ENCODE measurements around the gene PCDHA7. TPM values are rescaled to one million over a fixed set of nuclear protein-coding genes. Genes with fewer than 3 reads are reported as not detected.
"Not testable (repeated sequence)": the region's sequence is repeated elsewhere in the genome, so short reads cannot be mapped to it uniquely, and the experiment has no call there.

Gene PCDHA7
- polyA plus RNA-seq, 1 donor, result 0.31 TPM

- no peaks in the 10 kb centered on the region for H3K4me1 ChIP-seq (ENCODE audit: control insufficient read depth, insufficient read depth, low read length)
- no peak for DNase-seq
- H3K27me3 ChIP-seq (ENCODE audit: control insufficient read depth, insufficient read depth, low read length), result no peaks in the 10 kb centered on the region
- WGBS (ENCODE audit: insufficient coverage, low lambda C conversion rate), result no CpG with 5 or more reads among the region's 87 CpGs
- H3K27ac ChIP-seq (ENCODE audit: low read length), result no peak overlapping the region
- peaks cover 19% of the 10 kb centered on the region for H3K9me3 ChIP-seq (ENCODE audit: control insufficient read depth, low read depth, low read length)
- no peak overlapping the region for H3K4me3 ChIP-seq (ENCODE audit: low read length)
- no peaks in the 10 kb centered on the region for H3K36me3 ChIP-seq (ENCODE audit: control insufficient read depth, insufficient read depth, low read length)
Measured at GRCh38 chr5:140842798-140843733, 9.0 kb downstream of the PCDHA7 start.

- H3K36me3 ChIP-seq (ENCODE audit: control insufficient read depth, insufficient read depth, low read length); H3K4me1 ChIP-seq (ENCODE audit: control insufficient read depth, insufficient read depth, low read length); H3K27ac ChIP-seq (ENCODE audit: low read length); H3K4me3 ChIP-seq (ENCODE audit: low read length); DNase-seq; H3K27me3 ChIP-seq (ENCODE audit: control insufficient read depth, insufficient read depth, low read length): not testable (repeated sequence)
- WGBS (ENCODE audit: insufficient coverage, low lambda C conversion rate), result 14% methylated on average over 3 of the region's 48 CpGs
- H3K9me3 ChIP-seq (ENCODE audit: control insufficient read depth, low read depth, low read length), result peaks cover 18% of the 10 kb centered on the region
Measured at GRCh38 chr5:140848139-140849102, 14.4 kb downstream of the PCDHA7 start, which contains the start of gene PCDHA9. Gene PCDHA9, plus strand, starts transcription at chr5:140848382. Its CDS starts 114 bp downstream, at chr5:140848496.

GRCh38 chr5:140849831-140850634, 16.0 kb downstream of the PCDHA7 start:
- H3K9me3 ChIP-seq (ENCODE audit: control insufficient read depth, low read depth, low read length), result peaks cover 18% of the 10 kb centered on the region
- H3K4me1 ChIP-seq (ENCODE audit: control insufficient read depth, insufficient read depth, low read length); H3K27ac ChIP-seq (ENCODE audit: low read length); H3K27me3 ChIP-seq (ENCODE audit: control insufficient read depth, insufficient read depth, low read length); DNase-seq; H3K4me3 ChIP-seq (ENCODE audit: low read length); H3K36me3 ChIP-seq (ENCODE audit: control insufficient read depth, insufficient read depth, low read length): not testable (repeated sequence)
- no CpG with 5 or more reads among the region's 101 CpGs for WGBS (ENCODE audit: insufficient coverage, low lambda C conversion rate)

- DNase-seq, result peak in 1 of 2 donors; percentile 1
- Histone ChIP-seq H3K4me3 (ENCODE audit: low read length) (no peak within 1 kb of the TSS), H3K9me3 (ENCODE audit: control insufficient read depth, low read depth, low read length) (peaks cover 22% of the 10 kb centered on the region), H3K36me3 (ENCODE audit: control insufficient read depth, insufficient read depth, low read length) (no peaks in the 10 kb centered on the region), H3K27me3 (ENCODE audit: control insufficient read depth, insufficient read depth, low read length) (no peaks in the 10 kb centered on the region), H3K27ac (ENCODE audit: low read length) (no peak within 1 kb of the TSS), H3K4me1 (ENCODE audit: control insufficient read depth, insufficient read depth, low read length) (no peaks in the 10 kb centered on the region)
- 20% methylated on average over 9 of the region's 44 CpGs for WGBS (ENCODE audit: insufficient coverage, low lambda C conversion rate)
Measured at GRCh38 chr5:140855772-140856674, 22.0 kb downstream of the PCDHA7 start, which contains the start of gene PCDHA10. Gene PCDHA10, plus strand, starts transcription at chr5:140855897. Its CDS starts 152 bp downstream, at chr5:140856049.

GRCh38 chr5:140857177-140857986, 23.3 kb downstream of the PCDHA7 start:
- WGBS (ENCODE audit: insufficient coverage, low lambda C conversion rate), result no CpG with 5 or more reads among the region's 94 CpGs
- H3K4me3 ChIP-seq (ENCODE audit: low read length), result no peak overlapping the region
- H3K9me3 ChIP-seq (ENCODE audit: control insufficient read depth, low read depth, low read length), result peaks cover 25% of the 10 kb centered on the region
- no peaks in the 10 kb centered on the region for H3K27me3 ChIP-seq (ENCODE audit: control insufficient read depth, insufficient read depth, low read length)
- no peak overlapping the region for H3K27ac ChIP-seq (ENCODE audit: low read length)
- DNase-seq, result no peak
- no peaks in the 10 kb centered on the region for H3K36me3 ChIP-seq (ENCODE audit: control insufficient read depth, insufficient read depth, low read length)
- H3K4me1 ChIP-seq (ENCODE audit: control insufficient read depth, insufficient read depth, low read length), result no peaks in the 10 kb centered on the region

GRCh38 chr5:140857987-140858240, 23.8 kb downstream of the PCDHA7 start:
- no CpG with 5 or more reads among the region's 22 CpGs for WGBS (ENCODE audit: insufficient coverage, low lambda C conversion rate)
- Histone ChIP-seq H3K36me3 (ENCODE audit: control insufficient read depth, insufficient read depth, low read length) (no peaks in the 10 kb centered on the region), H3K27me3 (ENCODE audit: control insufficient read depth, insufficient read depth, low read length) (no peaks in the 10 kb centered on the region), H3K4me3 (ENCODE audit: low read length) (no peak overlapping the region), H3K27ac (ENCODE audit: low read length) (no peak overlapping the region), H3K4me1 (ENCODE audit: control insufficient read depth, insufficient read depth, low read length) (no peaks in the 10 kb centered on the region), H3K9me3 (ENCODE audit: control insufficient read depth, low read depth, low read length) (peaks cover 30% of the 10 kb centered on the region)
- DNase-seq, result no peak

- H3K4me3 ChIP-seq (ENCODE audit: low read length), result no peak overlapping the region
- peaks cover 25% of the 10 kb centered on the region for H3K9me3 ChIP-seq (ENCODE audit: control insufficient read depth, low read depth, low read length)
- H3K27me3 ChIP-seq (ENCODE audit: control insufficient read depth, insufficient read depth, low read length), result no peaks in the 10 kb centered on the region
- no peak overlapping the region for H3K27ac ChIP-seq (ENCODE audit: low read length)
- H3K4me1 ChIP-seq (ENCODE audit: control insufficient read depth, insufficient read depth, low read length), result no peaks in the 10 kb centered on the region
- no peaks in the 10 kb centered on the region for H3K36me3 ChIP-seq (ENCODE audit: control insufficient read depth, insufficient read depth, low read length)
- no CpG with 5 or more reads among the region's 76 CpGs for WGBS (ENCODE audit: insufficient coverage, low lambda C conversion rate)
- DNase-seq, result no peak
Measured at GRCh38 chr5:140862441-140863295, 28.6 kb downstream of the PCDHA7 start.

- H3K4me3 ChIP-seq (ENCODE audit: low read length), result no peak within 1 kb of the TSS
- H3K9me3 ChIP-seq (ENCODE audit: control insufficient read depth, low read depth, low read length), result peaks cover 23% of the 10 kb centered on the region
- H3K27me3 ChIP-seq (ENCODE audit: control insufficient read depth, insufficient read depth, low read length), result peaks cover 6% of the 10 kb centered on the region
- no peaks in the 10 kb centered on the region for H3K36me3 ChIP-seq (ENCODE audit: control insufficient read depth, insufficient read depth, low read length)
- DNase-seq, result no peak
- WGBS (ENCODE audit: insufficient coverage, low lambda C conversion rate), result 11% methylated on average over 1 of the region's 41 CpGs
- H3K4me1 ChIP-seq (ENCODE audit: control insufficient read depth, insufficient read depth, low read length), result no peaks in the 10 kb centered on the region
- no peak within 1 kb of the TSS for H3K27ac ChIP-seq (ENCODE audit: low read length)
Measured at GRCh38 chr5:140868721-140869554, 34.9 kb downstream of the PCDHA7 start, which contains the start of gene PCDHA11. Gene PCDHA11, plus strand, starts transcription at chr5:140868957. Its CDS starts 147 bp downstream, at chr5:140869104.

Data from large intestine (tissue), 3 donors.